ENCODE data around the gene STARD8.

- TF ChIP-seq CTCF (IDR thresholded peaks at IDR 0.05 in 8 of 11, conservative IDR thresholded peaks at IDR 0.05 in 3 of 11) (no peak), POLR2A (IDR thresholded peaks at IDR 0.05) (no peak), POLR2AphosphoS5 (IDR thresholded peaks at IDR 0.05) (peak; percentile 51 to 71 (median 69))
Measured at GRCh38 chrX:68684291-68684918, 36.9 kb downstream of the STARD8 start.
